Right hindlimb (tissue), 1 donor: ENCODE measurements around the gene TNFSF4.
"Not testable (repeated sequence)": the region's sequence is repeated elsewhere in the genome, so short reads cannot be mapped to it uniquely, and the experiment has no call there.

Experiments
- DNase-seq: peaks from one replicate; pipeline ENCODE4 v3.0.0-alpha.2; 2018

The TNFSF4 gene

GRCh38 chr1:173161510-173162221 is 45.5 kb downstream of the TNFSF4 start:
- no peak for DNase-seq

GRCh38 chr1:173153964-173154363 is 53.2 kb downstream of the TNFSF4 start:
- DNase-seq: not testable (repeated sequence)

- DNase-seq: no peak
These were observed 53.6 kb downstream of the TNFSF4 start for GRCh38 chr1:173153503-173153902.

GRCh38 chr1:173152598-173152997 is 54.5 kb downstream of the TNFSF4 start:
- no peak for DNase-seq

DNA sequence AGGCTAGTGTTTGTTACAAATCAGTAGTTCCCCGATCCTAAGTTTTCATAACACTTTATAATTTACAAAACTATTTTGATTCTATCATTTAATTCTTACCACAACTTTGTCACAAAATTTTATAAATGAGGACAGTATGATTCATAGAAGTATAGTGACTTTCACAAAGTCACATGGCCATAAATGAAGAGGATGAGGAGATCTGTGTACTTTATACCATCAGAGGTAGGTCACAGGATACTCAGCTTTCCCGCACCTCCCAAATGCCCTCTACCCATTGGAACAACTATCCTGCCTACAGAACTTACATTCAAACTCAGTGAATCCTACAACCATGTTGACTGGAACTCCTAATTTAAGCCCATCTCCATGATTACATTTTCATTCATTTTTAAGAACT is 56.3 kb downstream of the TNFSF4 start:
- no peak for DNase-seq

GRCh38 chr1:173149887-173150286 is 57.2 kb downstream of the TNFSF4 start:
- no peak for DNase-seq

GRCh38 chr1:173148971-173149370 is 58.2 kb downstream of the TNFSF4 start:
- no peak for DNase-seq

- DNase-seq: no peak
These were observed 58.6 kb downstream of the TNFSF4 start for GRCh38 chr1:173148545-173148944.

DNA sequence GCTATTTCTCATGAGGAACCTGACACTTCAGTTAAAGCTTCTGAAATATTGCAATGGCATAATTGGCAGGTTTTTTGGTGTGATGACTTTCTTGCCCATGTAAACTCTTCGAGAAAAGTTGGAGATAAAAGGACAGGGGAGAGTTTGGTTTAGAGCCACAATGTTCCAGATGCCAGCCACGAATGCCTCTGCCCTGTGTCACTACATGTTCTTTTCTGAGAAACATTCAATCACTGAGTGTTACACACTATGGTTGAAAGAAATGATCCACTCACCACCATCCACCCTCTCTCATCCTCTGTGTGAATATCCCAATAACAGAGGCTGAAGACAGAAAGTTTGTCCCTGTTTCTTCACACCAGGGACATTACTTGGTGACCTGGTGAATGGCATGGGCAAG is 66.4 kb downstream of the TNFSF4 start:
- no peak for DNase-seq

DNA sequence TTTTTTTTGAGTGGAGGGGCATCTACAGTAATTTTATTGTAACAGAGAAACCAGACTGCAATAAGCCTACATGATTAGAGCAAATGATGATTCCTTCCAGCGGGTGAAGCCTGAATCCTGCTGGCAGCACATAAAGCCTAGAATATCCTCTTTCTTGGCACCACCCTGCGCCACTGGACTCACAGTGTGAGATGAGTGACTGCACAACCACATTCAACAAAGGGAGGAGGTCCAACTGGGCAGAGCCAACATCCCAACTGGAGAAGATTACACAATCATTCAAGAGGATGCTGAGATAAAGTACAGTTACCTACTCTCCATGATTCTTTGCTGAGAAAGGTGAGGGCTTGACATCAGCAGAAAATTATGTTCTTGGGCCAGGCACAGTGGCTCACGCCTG is 67.4 kb downstream of the TNFSF4 start:
- DNase-seq: no peak

GRCh38 chr1:173137107-173137706 is 69.9 kb downstream of the TNFSF4 start:
- DNase-seq: no peak

DNA sequence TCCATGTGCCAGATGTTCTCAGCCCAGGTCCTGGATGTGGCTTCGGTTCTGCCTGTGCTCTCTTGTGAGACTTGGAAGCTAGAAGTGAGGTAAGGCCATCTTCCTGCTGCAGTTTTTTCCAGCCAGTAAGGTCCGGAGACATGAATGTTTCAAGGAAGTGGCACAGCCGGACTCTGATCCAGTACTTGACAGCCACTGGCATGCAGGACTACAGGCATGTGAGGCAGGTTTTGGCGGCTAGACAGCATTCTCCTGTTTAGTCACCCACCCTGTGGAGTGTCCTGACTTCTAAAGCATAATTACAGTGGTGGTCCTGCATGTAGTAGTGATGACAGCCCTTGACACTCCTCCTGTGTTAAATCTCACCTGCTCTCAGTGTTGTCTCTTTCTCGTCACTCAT is 72.3 kb downstream of the TNFSF4 start:
- DNase-seq: no peak

- no peak for DNase-seq
These were observed 73.1 kb downstream of the TNFSF4 start for GRCh38 chr1:173134029-173134428.
